GM12874 (cell line): ENCODE data around the gene CA10.

Experiments
- TF ChIP-seq, protein P1 (sequence below): IDR thresholded peaks from 2 replicates; pipeline ENCODE4 v1.5.1; 2011; ENCODE audit warnings: low read depth, mild to moderate bottlenecking, control low read depth, low read length, moderate library complexity; ENCODE audit not compliant: insufficient read depth

Gene CA10

GRCh38 chr17:51731941-51732722, 426.4 kb downstream of the CA10 start:
- TF ChIP-seq, protein P1, sequence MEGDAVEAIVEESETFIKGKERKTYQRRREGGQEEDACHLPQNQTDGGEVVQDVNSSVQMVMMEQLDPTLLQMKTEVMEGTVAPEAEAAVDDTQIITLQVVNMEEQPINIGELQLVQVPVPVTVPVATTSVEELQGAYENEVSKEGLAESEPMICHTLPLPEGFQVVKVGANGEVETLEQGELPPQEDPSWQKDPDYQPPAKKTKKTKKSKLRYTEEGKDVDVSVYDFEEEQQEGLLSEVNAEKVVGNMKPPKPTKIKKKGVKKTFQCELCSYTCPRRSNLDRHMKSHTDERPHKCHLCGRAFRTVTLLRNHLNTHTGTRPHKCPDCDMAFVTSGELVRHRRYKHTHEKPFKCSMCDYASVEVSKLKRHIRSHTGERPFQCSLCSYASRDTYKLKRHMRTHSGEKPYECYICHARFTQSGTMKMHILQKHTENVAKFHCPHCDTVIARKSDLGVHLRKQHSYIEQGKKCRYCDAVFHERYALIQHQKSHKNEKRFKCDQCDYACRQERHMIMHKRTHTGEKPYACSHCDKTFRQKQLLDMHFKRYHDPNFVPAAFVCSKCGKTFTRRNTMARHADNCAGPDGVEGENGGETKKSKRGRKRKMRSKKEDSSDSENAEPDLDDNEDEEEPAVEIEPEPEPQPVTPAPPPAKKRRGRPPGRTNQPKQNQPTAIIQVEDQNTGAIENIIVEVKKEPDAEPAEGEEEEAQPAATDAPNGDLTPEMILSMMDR = no peak

DNA sequence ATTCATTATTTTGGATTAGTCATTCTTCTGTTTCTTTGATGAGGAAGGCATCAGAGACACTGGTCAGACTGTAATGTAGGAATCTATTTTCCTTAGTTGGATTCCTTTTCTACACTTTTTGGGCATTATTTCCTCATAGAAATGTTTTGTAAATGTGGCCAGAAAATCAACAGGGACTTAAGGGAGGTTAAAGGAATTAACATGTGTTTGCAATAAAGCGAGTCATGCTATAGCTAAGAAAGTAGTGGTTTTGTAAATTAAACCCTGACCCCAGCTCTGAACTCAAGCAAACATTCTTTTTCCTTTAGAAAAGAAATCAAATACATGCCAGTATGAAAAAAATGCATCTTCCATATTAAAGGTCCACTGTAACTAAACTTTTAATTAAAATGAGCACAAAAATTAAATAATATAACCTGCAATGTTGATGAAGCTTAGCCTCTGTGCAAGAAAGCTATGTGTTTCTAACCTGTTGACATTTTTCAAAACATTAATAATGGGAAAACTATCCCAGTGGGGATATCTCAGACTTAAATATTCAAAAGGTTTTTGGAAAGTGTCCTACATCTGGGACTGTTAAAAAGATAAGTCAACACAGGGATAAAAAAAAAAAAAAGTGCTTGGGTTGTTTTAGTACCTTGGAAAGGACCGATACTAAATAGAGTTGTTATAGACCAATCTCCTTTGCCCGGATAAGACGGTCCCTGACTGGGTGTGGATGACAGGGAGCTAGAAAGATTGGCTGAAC, 428.0 kb downstream of the CA10 start:
- TF ChIP-seq, protein P1 = no peak

GRCh38 chr17:51725185-51725584, 433.3 kb downstream of the CA10 start:
- TF ChIP-seq, protein P1 = no peak

DNA sequence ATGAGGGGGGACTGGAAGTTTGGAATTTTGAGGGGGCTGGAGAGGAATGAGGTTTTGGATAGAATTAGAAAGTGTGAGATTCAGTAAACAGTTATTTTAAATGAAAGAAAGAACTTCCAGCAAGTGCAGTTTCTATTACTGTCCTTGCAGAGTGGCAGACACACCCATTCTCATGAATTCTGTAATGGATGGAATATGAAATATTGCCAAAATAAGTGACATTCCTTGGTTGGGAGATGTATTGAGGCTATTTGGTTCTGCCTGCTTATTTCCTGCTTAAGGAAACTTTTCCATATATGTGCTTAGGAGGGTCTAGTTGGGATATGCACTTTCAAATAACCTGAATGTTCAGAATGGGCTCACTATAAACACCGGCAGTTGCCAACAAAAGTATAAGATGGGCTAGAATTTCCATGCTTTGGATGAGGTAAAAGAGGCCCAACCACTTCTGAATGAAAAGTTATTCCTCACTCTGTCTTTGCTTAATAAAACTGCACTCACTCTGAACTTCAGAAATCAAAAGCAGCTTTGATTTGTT, 434.4 kb downstream of the CA10 start:
- TF ChIP-seq, protein P1 = no peak

GRCh38 chr17:51722994-51723393, 435.5 kb downstream of the CA10 start:
- TF ChIP-seq, protein P1 = no peak

GRCh38 chr17:51721730-51722129, 436.8 kb downstream of the CA10 start:
- TF ChIP-seq, protein P1 = no peak

DNA sequence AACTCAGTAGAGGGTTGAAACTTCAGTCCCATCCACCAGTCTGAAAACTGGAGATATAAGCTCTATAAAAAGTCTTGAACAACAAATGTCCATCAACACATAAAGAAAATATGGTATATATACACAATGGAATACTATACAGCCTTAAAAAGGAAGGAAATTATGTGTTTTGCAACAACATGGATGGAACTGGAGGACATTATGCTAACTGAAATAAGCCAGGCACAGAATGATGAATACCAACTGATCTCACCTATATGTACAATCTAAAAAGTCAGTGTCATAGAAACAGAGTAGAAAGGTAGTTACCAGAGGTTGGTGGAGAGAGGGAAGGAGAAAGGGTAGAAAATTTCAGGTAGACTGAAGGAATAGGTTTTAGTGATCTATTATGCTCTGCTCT, 438.1 kb downstream of the CA10 start:
- TF ChIP-seq, protein P1 = no peak
